GM18873 (cell line): ENCODE results near the gene TNFRSF19.

Source experiments
- ATAC-seq: cut with Tn5 transposase; IDR thresholded peaks from one replicate; pipeline ENCODE4 v1.9.1; 2021; ENCODE audit warnings: mild to moderate bottlenecking, moderate library complexity, moderate number of reproducible peaks; ENCODE audit not compliant: unreplicated experiment, low FRiP score

TNFRSF19 gene

DNA sequence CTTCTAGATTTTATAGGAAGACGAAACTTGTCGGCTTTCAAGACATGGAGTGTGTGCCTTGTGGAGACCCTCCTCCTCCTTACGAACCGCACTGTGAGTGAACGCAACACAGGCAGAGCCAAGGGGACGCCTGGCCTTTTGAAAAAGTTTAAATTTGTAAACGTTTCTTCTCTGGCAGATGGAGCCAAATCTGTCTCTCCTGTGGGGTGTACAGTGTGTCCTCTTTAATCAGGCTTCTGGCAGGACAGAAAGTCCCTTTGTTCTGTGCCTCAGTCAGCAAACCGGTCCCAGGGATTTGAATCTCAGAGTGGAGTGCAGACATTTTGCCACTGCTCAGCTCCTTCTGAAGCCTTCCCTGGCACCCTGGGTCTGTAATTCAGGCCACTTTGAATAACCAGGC, 56.5 kb downstream of the TNFRSF19 start:
- ATAC-seq = no peak

DNA sequence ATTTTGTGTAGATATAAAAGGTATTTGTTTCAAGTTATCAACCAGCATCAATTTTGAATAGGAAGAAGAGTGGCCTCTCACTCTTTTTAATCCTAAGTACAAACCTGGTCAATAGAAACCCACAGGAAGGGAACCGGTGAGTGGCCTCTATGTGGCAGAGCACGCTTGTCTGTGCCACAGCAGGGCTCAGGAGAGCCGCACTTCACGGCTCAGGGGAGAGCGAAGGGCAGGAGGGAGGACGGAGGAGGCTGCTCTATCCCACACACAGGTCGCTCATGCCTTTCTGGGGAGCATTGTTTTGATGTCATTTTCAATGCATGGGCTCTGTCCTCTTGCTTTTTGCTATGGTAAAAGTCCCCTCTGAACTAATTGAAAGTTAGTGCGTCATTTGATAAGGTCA, 57.2 kb downstream of the TNFRSF19 start:
- no peak for ATAC-seq

DNA sequence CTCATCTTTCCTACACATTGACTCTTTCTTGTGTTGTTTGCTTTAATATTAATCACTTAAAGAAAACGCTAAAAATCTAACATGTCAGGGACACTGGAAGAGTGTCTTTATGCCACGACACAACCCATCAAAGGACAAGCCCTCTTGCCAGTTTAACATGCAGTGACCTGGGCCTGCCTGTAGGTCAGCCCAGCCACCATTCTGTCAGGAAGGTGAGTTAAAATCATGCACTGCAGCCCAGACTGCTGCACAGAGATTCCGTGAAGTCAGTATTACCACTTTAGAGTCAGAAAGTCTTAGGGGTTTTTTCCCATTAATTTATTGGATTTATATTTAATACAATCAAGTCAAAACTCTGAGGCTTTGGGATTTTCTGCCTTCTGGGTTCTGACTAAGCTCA, 58.0 kb downstream of the TNFRSF19 start:
- ATAC-seq = no peak

DNA sequence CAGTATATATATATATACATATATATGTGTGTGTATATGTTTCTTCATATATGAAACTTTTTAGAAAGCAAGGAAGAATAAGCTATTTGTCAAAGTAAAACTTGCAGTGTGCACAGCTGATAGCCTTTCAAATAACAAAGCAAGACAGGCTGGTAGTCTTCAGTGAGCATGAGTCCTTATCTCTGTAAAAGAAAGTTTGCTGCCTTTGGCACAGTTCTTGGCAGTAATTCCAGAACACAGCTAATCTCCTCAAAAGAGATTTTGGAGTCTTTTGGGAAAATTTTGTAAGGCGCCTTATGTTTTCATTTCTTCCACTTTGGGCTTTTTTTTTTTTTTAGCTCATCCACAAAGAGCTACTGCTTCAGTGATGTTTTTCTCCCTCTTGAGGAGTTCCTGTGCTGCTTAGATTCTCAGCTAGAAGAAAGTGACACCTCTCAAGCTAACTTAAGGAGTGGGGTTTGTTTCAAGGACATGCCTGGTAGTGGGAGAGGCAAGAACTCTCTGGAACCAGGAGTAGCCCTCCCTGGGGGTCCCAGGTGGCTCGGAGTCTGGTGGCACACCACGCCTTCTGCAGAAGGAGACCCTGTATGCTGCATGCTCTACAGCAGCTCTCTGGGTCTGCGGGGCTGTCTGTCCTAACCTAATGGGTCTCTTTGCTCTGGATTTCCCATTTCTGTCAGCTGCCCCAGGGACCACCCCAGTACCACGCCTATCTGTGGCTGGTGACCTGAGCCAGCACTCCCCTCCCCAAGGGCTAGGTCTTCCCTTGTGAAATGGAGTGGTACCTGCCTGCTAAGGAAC, 58.8 kb downstream of the TNFRSF19 start:
- no peak for ATAC-seq

DNA sequence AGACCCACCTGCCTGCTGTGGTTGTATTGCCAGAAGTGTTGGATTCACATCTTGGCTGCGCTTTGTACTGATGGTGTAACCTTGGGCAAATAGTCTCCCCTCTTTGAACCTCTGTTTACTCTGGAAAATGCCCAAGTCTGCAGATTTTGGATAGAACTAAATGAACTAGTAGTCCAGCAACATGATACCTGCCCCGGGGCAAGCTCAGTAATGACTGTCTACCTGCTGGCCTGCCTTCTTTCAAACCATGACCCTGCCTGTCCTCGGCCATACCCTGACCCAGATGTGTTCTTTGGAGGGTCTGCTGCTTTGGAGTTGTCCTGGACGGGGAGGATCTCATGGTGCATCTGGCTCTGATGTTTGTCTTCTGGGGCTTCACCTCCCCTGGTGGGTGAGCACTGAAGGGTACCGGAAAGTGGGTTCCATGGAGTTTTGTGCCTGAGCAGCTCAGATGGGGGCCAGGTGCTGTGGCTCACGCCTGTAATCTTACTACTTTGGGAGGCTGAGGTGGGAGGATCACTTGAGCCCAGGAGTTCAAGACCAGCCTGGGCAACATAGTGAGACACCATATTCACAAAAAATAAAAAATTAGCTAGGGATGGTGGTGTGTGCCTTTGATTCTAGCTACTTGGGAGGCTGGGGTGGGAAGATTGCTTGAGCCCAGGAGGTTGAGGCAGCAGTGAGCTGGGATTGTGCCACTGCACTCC, 59.5 kb downstream of the TNFRSF19 start:
- no peak for ATAC-seq

DNA sequence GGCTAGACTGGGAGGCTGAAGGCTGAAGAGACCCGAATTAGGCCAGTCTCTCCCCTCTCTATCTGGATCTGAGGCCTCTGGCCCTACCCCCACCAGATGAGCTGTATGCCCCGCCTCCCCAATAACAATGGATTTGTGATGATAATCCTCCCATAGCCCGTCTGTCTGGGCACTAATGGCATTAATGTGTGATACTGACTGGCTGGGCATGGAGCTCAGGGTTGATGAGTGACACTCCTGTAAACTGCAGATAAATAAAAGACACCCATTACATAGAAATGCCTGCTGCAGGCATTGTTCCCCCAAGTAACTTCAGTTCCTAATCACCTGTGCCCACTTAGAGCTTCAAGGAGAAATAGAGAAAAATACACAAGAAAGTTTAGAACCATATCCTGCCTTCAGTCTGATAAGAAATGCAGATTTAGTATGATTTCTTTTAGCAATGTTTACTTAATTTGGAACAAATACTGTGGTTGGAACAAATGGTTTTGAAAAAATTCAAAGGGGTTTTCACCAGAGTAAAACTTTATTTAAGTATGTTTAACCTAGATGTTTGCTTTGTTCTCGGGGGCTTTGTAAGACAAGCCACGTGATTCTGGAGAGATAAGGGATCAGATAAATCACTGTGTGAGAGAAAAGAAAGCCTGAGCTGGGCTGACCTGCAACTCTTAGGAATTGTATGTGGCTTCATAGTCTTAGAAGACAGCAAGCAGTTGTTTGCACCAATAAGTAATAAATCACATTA, 60.3 kb downstream of the TNFRSF19 start:
- no peak for ATAC-seq

DNA sequence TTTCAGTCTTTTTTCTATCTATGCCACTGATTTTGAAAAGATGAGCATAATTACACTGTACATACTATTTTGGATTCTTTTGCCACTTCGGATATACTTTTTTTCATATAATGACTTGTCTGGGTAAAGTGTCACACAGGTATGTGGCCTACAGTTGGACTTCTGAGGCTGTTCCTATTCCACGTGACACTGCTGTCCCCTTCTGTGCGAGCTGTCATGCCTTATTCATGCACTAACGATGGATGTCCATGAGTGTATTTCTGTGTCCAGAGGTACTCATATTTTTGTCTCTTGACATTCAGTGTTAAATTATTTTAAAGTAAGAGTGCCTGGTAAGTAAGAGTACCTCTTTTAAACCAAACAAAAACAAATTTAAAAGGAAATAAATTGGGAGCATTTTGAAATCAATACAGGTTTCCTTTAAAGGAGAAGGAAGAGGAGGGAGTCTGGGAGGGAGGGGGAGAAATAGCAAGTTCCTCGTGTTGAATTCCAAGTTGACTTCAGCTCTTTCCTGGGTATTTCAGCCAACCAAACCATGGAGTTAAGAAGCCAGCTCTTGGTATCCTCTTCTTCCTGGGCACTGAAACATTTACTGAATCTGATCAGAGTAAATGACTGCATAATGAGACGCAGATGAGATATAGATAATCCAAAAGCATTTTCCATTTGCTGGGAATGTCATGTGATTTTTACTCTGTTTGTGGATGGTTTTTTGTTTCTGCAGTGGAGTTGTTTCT, 61.3 kb downstream of the TNFRSF19 start:
- no peak for ATAC-seq

DNA sequence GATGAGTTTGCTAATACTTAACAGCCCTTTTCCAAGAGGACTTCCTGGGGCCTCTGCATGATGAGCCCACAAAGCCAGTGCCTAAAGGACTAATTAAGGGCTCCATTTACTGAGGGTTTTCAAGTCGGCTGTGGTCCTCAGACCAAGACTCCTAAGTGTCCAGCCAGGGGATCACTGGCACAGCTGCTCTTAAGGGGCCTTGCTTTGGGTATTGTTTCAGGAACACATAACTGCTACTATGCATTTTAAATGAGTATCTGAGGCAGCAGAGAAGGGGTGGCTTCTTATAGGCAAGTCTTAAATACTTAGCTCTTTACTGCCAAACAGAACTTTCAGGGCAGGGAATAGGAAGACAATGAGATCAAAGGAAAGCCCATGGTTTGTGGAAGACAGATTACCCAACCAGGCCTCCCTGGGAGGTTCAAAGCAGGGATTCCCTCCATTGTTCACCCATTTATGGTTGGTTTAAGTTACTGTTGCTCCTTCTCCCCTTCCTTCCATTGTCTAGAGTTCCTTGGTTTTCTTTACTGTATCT, 61.9 kb downstream of the TNFRSF19 start:
- ATAC-seq = no peak

DNA sequence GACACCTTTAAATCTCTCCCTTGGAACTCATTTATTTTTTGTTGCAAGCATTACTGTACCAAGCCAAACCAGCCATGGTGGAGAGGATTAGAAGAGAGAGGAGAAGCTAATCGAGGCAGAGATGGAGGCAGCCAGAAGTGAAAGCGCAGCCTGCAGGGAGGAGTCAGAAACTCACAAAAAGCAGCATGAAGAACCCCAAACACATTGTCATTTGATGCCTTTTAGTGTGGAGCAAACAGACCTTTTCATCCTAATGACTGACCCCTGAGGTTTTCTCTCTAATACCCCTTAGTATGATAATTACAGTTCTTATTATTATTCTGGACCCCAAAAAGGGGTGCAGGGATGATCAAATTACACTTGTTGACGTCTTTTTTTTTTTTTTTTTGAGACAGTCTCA, 62.5 kb downstream of the TNFRSF19 start:
- ATAC-seq = no peak

DNA sequence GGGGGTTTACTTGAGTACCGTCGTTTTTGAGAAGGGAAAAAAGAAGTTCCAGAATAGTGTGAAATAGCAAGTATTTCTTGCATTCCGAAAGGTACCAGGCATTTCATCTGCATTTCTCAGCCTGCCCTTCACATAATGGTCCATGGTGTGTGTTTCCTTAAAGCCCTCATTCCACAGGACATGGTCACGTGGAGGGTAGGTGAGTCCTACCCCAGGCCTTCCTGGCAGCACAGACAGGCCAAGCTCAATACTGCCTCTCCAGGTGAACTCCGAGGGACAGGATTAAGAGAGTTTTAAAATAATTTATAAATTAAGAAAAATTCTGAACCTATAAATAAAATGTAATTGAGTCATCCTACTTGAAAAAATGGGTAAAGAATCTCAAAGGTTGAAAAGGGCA, 64.7 kb downstream of the TNFRSF19 start:
- ATAC-seq = no peak

DNA sequence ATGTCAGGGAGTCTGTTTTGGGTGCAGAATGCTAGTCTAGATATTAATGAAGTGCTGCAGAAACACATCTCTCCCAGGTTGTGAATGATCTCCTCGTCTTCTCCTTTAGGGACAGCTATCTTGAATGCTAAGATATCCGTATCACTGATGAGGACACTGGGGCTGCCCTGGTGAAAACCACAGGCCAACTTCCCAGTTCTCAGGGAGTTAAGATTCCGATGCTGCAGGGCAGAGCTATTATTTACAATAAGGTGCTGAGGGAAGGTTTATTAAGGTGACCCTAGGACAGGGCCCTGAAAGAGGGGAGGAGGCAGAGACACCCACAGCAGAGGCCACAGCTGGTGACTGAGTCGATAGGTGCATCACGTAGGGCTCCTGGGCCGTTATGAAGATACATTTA, 66.1 kb downstream of the TNFRSF19 start:
- no peak for ATAC-seq

DNA sequence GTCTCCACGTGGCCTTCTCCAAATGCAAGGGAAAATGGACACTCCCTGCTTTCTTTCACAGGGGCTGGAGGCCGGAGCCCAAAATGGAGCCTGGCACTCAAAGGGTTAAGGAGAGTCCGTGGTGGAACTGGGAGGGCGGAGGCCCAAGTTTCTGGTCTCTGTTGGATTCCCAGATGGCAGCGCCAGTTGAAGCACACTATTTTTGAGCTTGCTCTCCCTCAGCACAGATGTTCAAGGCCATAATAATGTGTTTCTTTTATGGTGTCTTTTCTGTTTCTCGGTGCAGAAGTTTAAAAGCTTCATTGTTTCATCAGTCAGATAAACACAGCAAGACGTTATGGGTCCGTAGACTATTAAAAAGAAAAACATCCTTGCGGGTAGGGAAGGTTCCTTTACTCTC, 67.6 kb downstream of the TNFRSF19 start:
- no peak for ATAC-seq

DNA sequence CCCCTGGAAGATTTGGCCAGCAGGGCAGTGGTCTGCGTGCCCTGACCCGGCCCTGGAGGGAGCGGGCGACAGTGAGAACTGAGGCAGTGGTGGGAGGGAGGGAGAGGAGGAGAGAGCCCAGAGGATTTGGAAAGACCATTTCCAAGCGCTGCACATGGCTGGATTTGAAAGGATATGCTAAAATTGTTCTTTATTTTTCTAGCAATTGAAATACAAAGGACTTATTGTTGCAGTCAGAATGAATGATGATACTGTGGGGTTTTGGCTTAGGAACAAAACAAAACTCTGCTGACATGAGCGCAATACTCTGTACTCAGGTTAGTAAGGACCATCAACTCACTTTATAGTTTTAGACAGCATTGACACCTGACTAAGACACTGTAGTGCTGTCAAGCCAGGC, 69.5 kb downstream of the TNFRSF19 start:
- ATAC-seq = no peak

DNA sequence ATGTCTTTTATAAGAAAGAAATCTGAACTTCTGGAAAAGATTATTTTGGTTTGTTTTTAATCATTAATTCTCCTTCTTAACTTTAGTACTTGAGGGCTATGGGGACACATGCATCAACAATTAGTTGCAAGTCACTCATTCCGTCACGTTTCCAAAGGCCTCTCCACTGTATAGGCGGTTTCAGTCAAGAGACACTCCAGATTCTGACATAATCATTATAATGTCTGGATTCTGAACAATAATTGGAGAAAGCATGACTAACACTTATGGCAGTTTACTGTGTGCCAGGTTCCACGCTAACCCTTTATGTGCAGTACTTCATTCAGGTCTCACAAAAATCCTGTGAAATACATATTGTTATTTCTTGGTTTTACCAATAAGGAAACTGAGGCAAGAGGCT, 71.9 kb downstream of the TNFRSF19 start:
- ATAC-seq = no peak

DNA sequence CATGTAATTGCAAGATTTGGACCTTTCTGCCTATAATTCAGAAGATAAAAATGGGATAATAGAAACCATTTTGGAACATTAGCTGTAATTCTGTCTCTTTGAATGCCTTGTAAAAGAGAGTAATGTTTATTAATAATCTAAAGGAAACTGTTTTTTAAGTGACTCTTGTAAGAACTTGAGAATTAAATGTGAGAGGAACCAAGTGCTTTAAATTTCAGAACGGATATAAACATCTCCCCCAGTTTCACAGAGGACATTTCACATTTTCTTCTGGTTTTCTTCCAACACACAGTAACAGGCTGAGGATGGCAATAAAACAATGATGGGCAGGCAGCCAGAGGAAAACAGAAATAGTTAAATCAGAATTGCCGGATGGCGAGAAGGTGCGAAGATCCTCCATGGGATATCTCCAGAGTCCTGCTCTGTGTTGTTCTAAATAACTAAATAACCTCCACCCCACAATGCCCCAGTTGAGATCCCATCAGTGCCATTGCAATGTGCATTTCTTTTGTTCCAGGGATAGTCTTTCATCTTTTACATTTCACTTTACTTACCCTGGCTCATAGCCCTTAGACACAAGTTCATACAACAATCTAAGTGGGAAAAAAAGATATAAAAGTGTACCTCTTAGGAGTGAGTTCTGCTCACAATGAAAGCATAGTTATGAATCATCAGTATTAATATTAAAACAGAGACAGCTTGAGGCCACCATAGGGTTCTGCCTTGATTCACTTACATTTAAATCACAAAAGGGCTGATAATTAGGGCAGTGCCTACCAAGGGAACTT, 73.3 kb downstream of the TNFRSF19 start:
- no peak for ATAC-seq

DNA sequence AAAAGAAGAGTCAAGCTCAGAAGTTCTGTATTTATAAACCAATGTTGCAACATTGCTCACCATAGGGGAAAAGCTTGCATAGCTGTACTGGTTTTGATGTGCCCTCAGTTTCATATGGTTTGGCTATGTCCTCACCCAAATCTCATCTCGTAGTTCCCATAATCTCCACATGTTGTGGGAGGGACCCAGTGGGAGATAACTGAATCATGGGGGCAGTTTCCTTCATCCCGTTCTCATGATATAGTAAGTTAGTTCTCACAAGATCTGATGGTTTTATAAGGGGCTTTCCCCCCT, 73.9 kb downstream of the TNFRSF19 start:
- ATAC-seq = no peak

DNA sequence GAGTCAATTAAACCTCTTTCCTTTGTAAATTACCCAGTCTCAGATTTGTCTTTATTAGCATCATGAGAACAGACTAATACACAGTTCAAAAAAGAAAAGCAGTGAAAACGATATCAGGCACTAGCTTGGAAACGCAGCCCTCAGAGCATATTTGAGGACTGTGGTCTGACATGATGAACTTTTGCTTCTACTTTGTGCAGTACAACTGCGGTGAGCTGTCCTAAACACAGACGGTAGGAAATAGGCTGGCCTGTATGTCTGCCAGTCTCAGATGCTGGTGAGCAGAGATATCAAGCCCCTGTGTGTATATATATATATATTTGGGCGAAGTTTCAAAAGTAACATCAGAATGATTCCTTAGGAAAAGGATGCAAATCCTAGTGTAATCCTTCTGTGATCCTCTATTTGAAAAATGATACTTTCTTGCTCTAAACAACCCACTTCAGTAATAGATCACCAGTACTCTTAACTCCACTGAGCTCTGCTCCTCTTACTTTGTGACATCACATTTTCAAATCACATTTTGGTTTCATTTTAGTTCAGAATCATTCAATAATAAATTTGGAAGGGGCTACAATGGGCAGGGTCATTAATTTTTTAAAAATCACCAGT, 74.4 kb downstream of the TNFRSF19 start:
- ATAC-seq = no peak

DNA sequence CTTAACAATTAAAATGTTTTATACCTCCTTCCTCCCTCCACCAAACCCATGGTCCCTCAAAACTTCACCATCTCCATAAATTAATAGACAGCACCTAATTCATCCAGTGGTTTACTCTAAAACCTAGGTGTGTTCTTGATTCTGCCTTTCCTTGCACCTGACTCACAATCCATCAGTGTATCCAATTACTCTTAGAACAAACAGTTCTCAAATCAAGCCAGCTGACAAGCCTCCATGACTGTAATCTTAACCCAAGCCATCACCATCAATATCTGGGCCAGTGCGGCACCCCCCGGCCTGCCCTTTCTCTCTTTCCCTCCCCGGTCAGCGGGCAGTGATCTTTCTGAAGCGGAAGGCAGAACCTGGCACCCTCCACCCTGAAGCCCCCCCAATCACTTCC, 75.6 kb downstream of the TNFRSF19 start:
- ATAC-seq = no peak

DNA sequence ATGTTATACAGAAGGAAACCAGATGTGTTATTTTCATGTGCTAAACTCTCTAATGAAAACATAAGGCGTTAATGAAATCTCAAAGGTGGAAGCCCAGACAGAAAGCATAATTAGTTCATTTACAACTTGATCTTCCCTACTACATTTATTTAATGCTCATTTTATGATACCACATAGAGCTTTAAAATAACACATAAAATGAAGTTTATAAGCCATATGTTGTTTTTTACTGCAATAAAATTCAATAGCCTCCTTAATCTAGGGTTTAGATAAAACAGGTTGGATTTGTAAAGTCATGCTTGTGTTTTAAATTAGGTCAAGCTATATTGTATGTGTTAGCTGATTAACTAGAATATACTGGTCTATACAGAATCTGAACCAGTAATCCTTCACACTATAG, 81.2 kb downstream of the TNFRSF19 start:
- no peak for ATAC-seq

DNA sequence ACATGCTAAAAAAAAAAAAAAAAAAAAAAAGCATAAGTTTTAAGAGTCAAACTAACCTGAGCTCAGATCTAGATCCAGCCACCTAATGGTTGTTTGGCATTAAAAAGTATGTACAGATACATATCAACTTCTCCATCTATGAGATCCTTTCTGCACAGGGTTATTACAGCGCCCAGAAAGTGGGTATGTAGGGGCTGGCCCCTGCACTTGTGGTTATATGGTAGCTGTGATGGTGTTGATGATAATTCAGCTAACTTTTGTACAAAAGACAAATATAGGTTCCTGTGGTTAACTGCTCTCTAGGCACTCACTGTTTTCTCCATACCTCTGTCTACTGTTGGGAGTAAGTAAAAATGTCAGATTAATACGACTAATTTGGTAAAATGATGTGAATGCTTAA, 81.7 kb downstream of the TNFRSF19 start:
- ATAC-seq = no peak
